ENCODE results near the gene TRMT1.
A peak's percentile ranks its signal among the peaks of the same experiment; 100 is the strongest.

The TRMT1 gene

DNA sequence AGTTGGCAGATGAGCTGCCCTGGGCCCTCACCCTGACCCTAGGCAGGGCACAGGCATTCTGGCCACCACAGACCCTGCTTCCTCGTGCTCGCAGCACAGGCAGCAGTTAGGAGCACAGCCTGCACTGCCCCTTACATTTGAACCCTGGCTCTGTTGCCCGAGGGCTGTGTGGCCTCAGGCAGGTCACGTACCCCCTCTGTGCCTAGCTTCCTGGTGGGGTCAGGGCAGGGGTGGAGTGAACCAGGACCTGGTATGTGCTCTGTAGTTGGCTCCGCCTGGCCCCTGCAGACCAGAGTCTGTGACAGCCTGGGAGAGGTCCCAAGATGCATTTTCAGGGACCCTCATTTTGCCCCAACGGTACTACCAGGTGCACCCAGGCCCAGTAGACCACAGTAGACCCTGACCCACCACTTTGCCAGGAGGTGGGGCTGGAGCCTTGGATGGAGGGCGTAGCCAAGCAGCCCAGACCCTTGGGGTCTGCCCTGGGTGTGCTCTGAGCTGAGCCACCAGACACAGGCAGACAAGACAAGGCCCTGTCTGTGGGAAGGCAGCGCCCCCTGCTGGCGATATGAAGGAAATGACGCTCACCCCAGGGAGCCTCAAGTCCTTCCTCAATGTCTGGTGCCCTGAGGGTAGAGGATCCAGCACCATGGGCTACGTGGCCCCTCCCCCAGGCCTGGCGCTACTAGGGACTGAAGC is 23.0 kb downstream of the TRMT1 start:
- no peak overlapping the region for H3K4me3 ChIP-seq (ENCODE audit: low read depth, low read length)
- peak; percentile 77 for DNase-seq (ENCODE audit: low read depth)
- in situ Hi-C loops (cut with HindIII; ENCODE audit: low sequenced_read_pairs), result no loop called here
- TF ChIP-seq, protein P1, sequence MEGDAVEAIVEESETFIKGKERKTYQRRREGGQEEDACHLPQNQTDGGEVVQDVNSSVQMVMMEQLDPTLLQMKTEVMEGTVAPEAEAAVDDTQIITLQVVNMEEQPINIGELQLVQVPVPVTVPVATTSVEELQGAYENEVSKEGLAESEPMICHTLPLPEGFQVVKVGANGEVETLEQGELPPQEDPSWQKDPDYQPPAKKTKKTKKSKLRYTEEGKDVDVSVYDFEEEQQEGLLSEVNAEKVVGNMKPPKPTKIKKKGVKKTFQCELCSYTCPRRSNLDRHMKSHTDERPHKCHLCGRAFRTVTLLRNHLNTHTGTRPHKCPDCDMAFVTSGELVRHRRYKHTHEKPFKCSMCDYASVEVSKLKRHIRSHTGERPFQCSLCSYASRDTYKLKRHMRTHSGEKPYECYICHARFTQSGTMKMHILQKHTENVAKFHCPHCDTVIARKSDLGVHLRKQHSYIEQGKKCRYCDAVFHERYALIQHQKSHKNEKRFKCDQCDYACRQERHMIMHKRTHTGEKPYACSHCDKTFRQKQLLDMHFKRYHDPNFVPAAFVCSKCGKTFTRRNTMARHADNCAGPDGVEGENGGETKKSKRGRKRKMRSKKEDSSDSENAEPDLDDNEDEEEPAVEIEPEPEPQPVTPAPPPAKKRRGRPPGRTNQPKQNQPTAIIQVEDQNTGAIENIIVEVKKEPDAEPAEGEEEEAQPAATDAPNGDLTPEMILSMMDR (IDR thresholded peaks at IDR 0.05; ENCODE audit: low read depth, low read length, missing control alignments), result peak; percentile 84

DNA sequence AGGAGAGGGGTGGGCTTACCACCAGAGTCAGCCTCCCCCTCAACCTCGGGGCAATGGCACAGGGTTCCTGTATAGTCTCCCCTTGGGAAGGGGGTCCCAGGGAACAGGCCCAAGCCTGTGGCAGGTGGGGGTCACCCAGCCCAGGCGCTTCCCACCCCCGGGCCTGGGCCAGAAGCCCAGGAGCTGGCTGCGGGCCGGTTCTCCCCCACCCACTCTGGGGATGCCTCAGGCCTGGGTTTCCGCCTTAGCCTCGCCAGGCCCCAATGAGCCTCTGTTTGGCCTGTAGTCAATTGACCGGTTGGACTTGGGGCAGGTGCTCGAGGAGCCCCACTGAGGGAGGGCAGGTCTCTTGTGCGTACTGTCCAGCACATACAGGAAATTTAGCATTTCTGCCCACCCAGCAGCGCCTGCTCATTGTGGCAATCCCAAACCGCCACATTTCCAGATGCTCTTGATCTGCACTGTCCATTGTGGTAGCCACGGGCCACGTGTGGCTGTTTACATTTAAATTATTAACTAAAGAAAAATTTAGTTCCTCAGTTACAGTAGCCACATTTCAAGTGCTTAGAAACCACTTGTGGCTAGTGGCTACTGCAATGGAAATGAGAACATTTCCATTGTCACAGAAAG is 23.8 kb downstream of the TRMT1 start:
- H3K4me3 ChIP-seq (ENCODE audit: low read depth, low read length), result no peak overlapping the region
- TF ChIP-seq, protein P1 (IDR thresholded peaks at IDR 0.05; ENCODE audit: low read depth, low read length, missing control alignments), result no peak
- in situ Hi-C loops (cut with HindIII; ENCODE audit: low sequenced_read_pairs), result no loop called here
- peak; percentile 49 for DNase-seq (ENCODE audit: low read depth)

DNA sequence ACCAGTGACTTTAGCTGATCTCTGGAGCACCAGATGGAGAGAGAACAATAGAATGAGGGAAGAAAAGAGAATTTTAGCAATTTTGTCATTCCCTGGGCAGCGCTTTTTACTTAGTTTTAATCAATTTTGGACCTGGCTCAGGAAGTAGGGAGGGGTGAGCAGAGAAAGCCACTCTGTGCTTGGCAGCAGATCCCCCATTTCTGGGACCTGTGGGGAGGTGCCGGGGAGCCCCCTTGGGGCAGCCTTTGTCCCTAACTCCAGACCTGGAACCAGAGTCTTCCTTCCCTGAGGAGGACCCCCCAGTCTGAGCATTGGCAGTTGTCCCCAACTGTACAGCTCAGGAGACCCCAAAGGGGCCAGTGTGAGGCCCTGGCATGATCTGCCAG is 24.4 kb downstream of the TRMT1 start:
- H3K4me3 ChIP-seq (ENCODE audit: low read depth, low read length), result no peak overlapping the region
- in situ Hi-C loops (cut with HindIII; ENCODE audit: low sequenced_read_pairs), result no loop called here
- TF ChIP-seq, protein P1 (IDR thresholded peaks at IDR 0.05; ENCODE audit: low read depth, low read length, missing control alignments), result no peak
- no peak for DNase-seq (ENCODE audit: low read depth)

DNA sequence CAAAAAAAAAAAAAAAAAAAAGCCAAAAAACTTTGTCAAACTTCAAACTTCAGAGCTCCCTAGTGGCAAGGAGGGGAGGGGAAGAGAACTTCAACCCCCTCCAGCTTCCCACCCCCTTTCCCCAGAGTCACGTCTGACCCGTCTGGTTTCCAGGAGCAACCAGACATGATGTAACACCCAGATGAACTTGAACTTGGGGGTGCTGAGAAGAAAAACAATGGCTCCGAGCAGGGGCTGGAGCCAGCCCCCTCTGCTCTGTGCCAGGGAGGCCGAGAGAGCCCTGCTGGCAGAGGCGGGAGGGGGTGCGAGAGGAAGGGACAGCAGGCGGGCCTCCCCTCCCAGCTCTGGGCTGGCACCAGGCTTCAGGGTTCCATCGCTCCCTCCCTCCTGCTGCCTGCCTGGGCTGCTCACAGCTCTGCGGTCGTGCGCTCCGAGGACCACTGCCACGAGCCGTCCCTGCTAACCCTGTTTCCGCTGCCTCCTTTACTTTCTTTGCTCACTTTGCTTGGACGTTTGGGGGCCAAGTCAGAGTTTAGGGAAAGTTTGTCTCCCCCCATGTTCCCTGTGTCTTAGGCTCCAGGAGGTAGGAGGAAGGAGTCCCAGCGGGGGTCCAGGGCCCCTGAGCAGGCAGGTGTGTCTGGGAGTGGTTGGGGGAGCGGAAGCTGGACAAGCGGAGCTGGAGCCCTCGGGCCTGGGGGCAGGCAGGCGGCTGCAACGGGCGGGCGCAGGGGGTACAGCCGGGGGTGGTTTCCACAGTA is 25.0 kb downstream of the TRMT1 start:
- in situ Hi-C loops (cut with HindIII; ENCODE audit: low sequenced_read_pairs), result no loop called here
- peak; percentile 82 for DNase-seq (ENCODE audit: low read depth)
- TF ChIP-seq, protein P1 (IDR thresholded peaks at IDR 0.05; ENCODE audit: low read depth, low read length, missing control alignments), result no peak
- no peak overlapping the region for H3K4me3 ChIP-seq (ENCODE audit: low read depth, low read length)

DNA sequence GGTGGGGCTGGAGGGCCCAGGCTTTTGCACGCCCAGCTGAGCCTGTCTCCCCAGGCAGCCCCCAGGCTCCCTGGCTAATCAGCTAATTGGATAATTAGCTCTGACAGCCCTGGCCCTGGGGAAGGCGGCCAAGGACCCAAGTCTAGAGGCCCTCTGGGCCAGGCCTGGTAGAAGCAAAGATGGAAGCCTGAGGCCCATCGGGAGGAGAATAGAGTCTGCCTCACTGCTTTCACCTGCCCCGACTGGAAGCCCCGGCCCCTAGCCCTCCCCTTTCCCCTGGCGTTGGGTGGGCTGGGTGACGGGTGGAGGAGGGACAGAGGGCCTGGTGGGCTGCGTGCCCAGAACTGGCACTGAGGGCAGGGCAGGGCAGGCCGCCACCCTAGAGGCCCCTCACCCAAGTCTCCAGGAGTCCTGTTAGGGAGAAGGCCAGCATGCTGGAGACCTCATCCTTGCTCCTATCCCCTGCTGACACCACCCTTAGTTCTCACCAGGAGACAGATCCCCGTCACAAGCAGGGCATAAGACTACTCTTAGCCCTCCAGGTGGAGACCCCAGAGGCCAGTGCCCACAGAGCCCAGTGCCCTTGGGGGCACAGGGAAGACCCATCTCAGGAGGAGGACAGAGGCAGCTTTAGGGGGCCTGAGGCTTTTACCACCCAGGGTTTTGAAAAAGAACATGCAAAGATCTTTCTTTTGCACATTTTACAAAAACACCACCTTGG is 25.9 kb downstream of the TRMT1 start:
- DNase-seq (ENCODE audit: low read depth), result no peak
- in situ Hi-C loops (cut with HindIII; ENCODE audit: low sequenced_read_pairs), result no loop called here
- TF ChIP-seq, protein P1 (IDR thresholded peaks at IDR 0.05; ENCODE audit: low read depth, low read length, missing control alignments), result no peak
- H3K4me3 ChIP-seq (ENCODE audit: low read depth, low read length), result no peak overlapping the region

DNA sequence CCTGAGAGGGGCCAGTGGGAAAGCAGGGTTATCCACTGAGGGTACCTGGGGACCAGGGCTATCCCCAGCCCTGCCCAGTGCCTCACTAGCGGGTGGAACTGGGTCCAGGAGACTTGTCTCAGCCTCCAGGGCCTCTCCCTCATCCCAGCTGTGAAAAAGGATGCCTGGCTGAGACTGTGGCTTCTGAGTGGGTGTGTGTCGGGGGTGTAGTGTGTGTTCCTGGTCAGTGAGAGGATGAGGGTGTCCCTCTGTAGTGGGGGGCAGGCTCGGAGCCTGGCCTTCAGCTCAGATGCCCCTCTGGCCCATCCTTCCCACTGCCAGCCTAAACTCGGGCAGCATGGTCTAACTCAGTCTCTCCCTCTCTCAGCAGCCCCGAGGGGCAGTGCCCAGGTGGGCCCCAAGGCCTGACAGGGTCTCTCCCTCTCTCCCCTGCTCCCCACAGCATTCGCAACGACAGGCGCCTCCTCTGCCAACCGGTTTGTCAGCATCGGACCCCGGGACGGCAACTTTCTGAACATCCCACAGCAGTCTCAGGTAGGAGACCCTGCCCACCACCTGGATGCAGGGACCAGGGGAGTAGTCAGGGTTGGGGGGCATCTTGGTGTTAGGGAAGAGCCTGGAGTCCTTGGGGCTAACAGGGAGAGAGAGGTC is 26.6 kb downstream of the TRMT1 start:
- no peak overlapping the region for H3K4me3 ChIP-seq (ENCODE audit: low read depth, low read length)
- TF ChIP-seq, protein P1 (IDR thresholded peaks at IDR 0.05; ENCODE audit: low read depth, low read length, missing control alignments), result no peak
- DNase-seq (ENCODE audit: low read depth), result no peak
- in situ Hi-C loops (cut with HindIII; ENCODE audit: low sequenced_read_pairs), result no loop called here

All from astrocyte of the cerebellum (primary cell).